Measurements from ENCODE around the gene VIPR2.
"Not testable (repeated sequence)": the region's sequence is repeated elsewhere in the genome, so short reads cannot be mapped to it uniquely, and the experiment has no call there.

Gene VIPR2

DNA sequence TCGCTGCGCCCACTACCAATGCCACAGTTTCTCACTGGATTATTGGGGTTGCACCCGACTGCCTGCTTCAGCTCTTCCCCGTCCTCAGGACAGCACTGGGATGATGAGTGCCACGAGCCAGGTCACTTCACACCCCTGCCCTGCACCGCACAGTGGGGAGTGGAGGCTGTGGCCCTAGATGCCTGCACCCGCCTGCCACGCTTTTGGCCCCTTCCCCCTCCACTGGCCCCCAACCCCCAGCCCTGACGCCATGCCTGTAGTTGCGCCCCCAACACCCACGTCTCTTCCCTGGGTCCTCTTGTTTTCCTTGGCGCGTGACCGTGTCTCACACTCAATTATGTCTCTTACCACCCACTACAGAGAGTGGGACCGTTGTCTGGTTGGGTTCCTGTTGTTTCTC, 134.3 kb downstream of the VIPR2 start:
- DNase-seq (ENCODE audit: low read depth in 2 of 2) = no peak

DNA sequence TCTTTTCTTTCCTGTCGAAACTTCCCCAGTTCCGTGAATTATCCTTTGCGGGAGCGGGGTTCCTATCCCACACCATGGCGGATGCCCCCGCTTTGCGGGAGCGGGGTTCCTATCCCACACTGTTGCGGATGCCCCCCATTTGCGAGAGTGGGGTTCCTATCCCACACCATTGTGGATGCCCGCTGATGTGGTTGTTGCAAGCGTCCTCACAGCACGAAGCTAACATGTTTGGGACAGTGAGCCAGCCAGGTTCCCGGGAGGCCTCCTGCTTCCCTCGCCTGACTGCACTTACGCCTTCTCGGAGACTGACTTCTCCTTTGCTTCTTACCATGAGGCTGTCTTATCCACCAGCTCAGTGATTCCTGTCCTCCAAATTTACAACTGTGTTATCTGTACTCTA, 134.7 kb downstream of the VIPR2 start:
- DNase-seq (ENCODE audit: low read depth in 2 of 2) = no peak

DNA sequence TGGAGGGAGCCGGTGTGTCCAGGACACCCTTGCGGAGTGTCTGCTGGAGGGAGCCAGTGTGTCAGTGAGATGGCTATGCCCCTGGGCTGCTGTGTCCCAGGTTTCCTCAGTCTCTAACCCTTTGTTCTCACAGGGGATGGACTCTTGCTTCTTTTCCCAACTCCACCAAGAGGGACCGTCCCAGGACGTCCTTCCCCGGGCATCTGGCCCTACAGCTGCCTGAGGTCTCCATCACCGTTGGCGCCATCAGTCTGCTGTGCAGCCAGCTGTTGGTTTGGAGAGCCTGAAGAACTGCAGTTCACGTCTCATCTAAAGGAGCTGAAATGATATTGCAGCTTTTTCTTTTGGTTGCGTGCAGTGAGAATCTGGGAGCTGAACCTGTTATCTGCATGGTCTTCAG, 136.2 kb downstream of the VIPR2 start:
- no peak for DNase-seq (ENCODE audit: low read depth in 2 of 2)

DNA sequence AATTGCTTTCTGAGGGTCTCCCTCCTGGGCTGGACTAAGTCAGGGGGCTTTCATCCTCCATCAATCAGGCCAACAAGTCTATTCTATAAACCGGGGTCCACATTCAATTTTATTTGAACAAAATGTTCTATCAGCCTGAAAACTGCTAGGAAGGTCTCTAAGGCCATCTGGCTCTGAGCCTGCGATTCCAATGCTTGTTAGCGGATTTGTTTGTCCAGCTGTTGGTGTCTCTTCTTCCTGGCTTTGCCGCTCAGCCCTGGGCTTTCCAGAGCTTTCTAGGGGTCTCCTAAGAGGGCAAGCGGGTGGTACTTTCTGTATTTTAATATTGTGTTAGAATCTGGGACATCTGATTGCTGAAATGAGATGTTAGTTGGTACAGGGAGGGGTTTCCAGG, 136.7 kb downstream of the VIPR2 start:
- DNase-seq (ENCODE audit: low read depth in 2 of 2) = no peak

DNA sequence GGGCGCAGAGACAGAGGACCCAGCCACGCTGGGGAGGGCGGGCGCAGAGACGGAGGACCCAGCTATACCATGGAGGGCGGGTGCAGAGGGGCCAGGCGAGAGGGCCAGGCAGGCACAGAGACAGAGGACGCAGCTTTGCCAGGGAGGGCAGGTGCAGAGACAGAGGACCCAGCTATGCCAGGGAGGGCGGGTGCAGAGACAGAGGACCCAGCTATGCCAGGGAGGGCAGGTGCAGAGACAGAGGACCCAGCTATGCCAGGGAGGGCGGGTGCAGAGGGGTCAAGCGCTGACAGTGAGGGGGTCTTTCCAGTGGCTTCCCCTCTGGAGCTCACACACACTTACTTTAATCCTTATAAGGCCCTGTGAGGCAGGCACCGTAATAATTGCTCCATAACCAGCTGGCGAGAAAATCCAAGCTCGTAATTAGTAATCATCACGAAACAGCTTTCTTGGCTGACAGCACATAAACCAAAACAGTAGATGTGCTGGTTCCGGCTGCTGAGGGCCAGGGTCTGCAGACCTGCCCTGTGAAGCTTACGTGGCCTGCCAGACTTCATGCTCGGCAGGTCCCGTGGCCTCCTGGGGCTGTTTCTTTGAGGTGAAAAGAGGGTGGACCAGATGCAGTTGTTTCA, 137.2 kb downstream of the VIPR2 start:
- no peak for DNase-seq (ENCODE audit: low read depth in 2 of 2)

DNA sequence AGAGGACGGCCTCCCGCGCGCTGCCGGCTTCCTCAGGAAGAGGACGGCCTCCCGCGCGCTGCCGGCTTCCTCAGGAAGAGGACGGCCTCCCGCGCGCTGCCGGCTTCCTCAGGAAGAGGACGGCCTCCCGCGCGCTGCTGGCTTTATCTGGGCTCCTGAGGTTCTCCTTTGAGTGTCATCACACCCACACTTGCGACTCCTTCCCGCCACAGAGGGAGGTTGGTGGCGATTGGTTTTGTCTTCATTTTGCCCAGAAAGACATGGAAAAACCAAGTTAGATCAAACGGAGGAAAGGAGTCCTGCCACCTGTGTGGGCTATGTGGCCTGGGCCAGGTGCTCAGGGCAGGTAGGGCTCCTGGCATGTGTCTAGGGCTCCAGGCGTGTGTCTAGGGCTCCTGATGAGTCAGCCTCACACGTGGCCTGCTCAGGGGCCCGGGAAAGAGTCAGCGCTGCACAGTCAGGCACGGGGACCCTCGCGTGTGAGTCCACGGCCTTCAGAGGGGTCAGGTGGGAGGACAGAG, 138.0 kb downstream of the VIPR2 start:
- DNase-seq (ENCODE audit: low read depth in 2 of 2) = no peak

DNA sequence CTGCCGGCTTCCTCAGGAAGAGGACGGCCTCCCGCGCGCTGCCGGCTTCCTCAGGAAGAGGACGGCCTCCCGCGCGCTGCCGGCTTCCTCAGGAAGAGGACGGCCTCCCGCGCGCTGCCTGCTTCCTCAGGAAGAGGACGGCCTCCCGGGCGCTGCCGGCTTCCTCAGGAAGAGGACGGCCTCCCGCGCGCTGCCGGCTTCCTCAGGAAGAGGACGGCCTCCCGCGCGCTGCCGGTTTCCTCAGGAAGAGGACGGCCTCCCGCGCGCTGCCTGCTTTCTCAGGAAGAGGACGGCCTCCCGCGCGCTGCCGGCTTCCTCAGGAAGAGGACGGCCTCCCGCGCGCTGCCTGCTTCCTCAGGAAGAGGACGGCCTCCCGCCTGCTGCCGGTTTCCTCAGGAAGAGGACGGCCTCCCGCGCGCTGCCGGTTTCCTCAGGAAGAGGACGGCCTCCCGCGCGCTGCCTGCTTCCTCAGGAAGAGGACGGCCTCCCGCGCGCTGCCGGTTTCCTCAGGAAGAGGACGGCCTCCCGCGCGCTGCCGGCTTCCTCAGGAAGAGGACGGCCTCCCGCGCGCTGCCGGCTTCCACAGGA, 138.6 kb downstream of the VIPR2 start:
- DNase-seq (ENCODE audit: low read depth in 2 of 2) = not testable (repeated sequence)

DNA sequence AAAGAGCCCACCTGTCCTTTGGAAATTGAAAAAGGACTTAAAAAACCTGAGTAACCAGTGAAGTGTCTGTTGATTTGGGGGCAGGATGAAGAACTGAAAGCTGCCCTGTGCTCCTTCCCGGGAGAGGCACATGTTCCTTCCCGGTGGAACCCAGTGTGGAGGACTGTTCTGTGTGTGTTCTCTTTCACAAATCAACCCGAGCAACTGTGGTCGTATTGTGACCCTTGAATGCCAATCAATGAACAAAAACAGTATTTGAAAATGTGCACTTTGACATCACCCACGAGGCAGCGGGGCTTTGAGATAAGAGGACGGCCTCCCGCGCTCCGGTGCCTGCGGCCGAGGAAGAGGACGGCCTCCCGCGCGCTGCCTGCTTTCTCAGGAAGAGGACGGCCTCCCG, 139.0 kb downstream of the VIPR2 start:
- no peak for DNase-seq (ENCODE audit: low read depth in 2 of 2)

DNA sequence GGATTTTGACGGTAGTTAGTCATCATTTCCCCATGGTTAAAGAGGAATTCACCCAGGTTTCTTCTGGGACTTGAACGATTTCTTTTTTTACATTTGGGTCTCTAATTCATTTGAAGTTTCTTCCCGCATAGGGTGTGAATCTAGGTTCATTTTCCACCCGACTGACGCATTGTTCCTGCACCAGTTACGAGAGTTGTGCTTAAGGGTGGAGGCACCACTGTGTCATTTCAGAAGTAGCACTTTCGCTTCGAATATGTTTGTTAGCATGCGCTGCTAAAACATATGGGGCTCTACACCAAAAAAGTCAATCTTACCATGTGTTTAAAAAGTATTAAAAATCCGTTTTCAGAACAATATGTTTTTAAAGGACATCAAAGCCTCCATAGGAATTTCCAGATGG, 140.3 kb downstream of the VIPR2 start:
- no peak for DNase-seq (ENCODE audit: low read depth in 2 of 2)

DNA sequence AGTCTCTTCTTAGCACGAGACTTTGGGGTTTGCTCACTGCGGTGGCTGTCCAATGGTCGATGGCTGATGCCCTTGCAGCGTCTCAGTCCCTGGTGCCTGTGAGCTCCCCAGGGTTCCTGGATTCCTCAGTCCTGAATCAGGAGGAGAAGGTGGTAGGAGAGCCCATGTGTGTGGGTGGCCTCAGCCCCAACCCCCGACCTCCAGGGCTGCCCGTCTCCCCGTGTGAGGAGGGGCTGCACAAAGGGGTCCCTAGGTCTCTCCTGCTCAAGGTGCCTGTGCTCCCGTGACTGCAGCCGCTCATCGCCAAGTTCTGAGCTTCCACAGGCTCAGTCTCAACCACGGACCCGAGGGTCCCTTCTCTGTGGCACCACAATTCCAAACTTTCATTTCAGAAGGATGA, 142.9 kb downstream of the VIPR2 start:
- DNase-seq (ENCODE audit: low read depth in 2 of 2) = no peak

DNA sequence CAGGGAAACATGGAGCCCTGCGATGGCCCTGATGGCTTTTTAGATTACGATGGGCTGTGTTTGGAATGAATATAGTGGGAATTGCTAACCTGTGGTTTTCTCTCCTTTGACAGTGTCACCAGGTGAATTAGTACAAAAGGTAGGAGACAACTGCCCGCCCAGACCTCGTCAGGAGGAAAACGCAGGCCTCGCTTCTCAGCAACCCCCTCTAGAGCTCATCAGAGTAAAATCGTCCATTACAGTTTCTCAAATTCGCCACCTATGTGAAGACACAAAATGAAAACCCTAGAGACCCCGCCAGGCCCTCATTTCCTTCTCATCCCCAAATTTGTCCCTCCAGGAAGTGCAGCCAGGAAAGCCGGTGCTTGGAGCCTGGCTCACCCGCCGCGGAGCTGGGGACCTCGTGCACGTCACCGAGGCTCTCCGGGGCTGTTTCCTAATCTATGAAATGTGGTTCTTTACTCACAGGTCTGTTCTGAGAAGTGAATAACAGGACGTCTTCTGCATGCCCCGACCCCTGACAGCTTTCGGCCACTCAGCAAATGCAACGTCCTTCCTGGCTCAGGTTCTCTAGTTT, 143.7 kb downstream of the VIPR2 start:
- no peak for DNase-seq (ENCODE audit: low read depth in 2 of 2)

DNA sequence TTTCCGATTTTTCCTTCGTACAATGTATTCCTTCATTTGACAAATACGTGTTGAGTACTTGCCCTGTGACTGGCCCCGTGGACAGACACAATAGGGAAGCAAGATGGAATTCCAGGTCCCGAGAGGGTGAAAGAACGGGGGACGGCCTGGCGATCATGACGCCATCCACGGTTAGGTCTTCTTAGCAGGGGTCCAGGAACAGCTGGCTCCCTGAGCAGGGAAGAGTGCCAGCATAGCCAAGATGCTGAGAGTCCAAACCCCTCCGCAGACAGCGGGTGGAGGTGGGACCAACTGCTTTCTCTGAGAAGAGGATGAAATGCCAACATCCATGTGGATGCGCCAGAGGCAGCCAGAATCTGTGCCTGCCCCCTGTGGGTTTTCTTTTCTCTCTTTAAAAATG, 144.6 kb downstream of the VIPR2 start:
- DNase-seq (ENCODE audit: low read depth in 2 of 2) = no peak

DNA sequence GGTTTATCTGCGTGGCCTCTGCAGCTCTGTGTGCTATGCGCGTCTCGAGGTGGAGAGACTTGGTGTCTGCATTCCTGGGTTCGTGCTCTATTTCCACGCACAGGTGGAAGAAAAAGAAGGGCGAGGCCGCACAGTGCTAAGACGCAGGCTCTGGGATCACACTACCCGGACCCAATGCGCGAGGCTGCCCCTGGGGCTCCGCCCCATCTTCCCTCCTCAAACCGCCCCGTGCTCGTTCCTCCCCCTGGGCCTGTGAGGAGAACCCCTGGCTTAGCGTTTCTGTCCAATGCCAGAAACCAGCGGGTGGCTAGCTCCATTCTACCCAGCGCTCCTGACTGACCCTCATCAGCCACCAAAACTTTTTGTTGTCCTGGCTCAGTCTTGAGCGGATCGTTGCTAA, 145.2 kb downstream of the VIPR2 start:
- no peak for DNase-seq (ENCODE audit: low read depth in 2 of 2)

DNA sequence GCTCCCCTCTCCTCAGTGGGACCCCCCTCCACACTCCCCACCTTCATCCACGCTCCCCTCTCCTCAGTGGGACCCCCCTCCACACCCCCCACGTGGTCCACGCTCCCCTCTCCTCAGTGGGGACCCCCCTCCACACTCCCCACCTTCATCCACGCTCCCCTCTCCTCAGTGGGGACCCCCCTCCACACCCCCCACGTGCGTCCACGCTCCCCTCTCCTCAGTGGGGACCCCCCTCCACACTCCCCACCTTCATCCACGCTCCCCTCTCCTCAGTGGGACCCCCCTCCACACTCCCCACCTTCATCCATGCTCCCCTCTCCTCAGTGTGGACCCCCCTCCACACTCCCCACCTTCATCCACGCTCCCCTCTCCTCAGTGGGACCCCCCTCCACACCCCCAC, 146.4 kb downstream of the VIPR2 start:
- DNase-seq (ENCODE audit: low read depth in 2 of 2) = not testable (repeated sequence)

DNA sequence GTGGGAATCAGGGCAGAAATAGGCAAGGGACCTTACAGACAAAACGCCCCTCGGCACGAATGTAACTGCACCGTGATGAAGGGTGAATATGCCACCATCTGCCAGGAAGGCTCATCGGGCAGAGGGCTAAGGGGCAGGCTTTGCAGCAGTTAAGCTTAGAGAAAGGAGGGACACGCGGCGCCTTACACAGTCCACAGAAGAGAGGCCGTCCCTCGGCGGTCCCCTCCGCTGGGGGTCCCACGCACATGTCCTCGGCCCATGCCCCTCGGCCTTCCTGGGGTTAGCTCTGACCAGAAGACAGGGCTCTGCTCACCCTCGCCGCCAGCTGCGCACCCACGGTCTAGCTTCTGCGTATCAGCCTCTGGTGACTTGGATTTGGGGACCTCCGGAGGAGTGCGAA, 147.2 kb downstream of the VIPR2 start:
- no peak for DNase-seq (ENCODE audit: low read depth in 2 of 2)

DNA sequence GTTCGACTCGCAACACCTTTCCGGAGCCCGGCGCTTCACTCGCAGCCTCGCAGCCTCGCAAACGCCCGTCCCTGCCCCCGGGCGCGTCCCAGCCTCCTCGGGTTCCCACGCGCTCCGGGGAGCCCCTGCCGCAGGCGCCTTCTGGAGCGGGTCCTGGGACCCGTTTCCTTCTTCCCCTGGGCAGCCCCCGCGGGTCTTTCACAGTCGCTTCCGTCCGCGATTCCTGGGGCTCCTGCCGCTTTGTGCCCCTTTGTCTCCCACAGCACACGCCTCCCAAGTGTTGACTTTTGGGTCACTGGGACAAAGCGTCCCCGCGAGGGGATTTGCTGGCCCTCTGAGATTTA, 147.6 kb downstream of the VIPR2 start:
- DNase-seq (ENCODE audit: low read depth in 2 of 2) = no peak

DNA sequence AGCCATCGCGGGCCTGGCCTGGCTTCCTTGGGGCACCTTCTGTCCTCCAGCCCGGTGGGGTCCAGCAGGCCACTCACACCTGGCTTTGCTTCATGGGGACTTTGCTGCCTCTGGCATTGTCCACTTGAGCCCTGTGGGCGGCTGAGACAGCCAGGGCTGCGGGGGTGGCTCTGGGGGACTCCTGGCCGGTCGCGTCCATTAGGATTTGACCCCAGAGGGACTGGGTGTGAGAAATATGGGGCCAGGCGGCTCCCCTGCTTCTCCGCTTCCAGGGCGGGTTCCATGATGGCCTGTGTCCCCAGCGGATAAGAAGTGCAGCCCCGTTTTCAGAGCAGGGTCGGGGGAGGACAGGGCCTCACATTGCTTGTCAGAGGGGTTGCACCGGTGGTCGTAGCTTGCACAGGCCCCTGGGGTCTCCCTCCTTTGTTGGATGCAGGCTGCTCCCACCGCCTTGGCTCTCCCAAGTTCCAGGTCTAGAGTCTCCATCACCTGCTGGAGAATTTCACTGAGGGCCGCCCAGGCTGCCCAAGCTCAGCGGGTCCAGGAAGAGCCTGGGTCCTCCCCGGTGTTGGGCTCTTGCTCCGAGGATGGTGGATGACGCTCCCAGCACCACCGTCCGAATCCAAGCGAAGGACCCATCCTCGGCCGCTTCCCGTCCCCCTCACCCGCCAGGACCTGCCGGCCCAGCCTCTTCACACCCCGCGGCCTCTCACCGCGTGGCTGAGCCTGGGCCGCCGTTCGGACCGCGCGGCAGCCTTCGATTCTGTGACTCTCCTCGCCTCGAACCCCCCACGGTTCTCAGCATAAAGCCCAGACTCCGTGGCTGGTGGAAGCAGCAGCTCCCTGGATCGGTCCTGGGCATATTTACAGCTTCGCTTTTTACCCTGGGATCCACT, 148.2 kb downstream of the VIPR2 start:
- DNase-seq (ENCODE audit: low read depth in 2 of 2) = no peak

DNA sequence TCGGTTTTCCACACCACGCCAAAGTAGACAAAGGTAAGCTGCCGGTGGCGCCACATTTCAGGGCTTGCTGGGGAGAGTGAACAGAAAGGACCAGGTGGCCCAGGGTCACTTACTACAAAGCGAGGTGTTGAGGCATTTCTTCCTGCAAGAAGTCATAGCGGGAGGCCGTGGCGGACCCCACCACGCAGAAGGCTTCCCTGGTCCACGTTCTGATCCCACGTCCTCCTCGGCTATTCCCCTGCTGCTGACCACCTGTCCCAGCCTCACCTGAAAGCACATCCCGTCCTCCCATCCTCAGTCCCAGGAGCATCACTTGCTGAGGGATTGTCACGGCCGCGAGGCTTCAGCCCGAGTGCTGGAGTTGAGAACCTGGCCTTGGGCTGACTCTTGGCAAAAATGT, 149.2 kb downstream of the VIPR2 start:
- DNase-seq (ENCODE audit: low read depth in 2 of 2) = no peak

DNA sequence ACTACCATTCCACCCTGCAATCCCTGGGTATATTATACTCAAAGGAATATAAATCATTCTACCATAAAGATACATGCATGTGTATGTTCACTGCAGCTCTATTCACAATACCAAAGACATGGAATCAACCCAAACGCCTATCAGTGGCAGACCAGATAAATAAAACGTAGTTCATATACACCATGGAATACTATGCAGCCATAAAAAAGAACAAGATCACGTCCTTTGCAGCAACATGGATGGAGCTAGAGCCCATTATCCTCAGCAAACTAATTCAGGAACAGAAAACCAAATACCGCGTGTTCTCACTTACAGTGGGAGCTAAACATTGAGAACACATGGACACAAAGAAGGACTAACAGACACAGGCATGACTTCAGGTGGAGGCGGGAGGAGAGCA, 150.0 kb downstream of the VIPR2 start:
- DNase-seq (ENCODE audit: low read depth in 2 of 2) = no peak

DNA sequence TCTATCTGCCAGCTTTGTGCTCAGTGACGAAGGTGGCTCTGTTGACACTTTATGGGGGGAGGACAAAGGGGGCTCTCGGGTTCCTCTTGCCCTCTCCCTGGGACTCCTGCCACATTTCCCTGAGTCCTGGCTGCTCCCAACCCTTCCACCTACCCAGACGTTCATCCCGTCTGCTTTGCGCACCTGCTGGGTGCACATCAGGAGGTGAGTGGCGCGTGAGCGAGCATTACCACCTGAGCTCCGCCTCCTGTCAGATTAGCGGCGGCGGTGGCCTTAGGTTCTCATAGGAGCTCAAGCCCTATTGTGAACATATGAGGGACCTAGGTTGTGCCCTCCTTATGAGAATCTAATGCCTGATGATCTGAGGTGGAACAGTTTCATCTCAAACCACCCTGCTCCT, 151.1 kb downstream of the VIPR2 start:
- no peak for DNase-seq (ENCODE audit: low read depth in 2 of 2)

DNA sequence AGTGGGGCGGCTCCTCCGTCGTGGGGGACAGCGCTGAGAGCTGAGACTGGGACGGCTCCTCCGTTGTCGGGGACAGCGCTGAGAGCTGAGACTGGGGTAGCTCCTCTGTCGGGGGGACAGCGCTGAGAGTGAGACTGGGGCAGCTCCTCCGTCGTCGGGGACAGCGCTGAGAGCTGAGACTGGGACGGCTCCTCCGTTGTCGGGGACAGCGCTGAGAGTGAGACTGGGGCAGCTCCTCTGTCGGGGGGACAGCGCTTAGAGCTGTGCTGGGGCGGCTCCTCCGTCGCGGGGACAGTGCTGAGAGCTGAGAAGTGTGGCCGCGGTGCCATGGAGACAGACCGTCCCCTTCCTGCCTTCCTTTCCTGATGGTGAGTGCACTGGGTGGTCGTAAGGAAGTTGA, 151.9 kb downstream of the VIPR2 start:
- DNase-seq (ENCODE audit: low read depth in 2 of 2) = no peak

DNA sequence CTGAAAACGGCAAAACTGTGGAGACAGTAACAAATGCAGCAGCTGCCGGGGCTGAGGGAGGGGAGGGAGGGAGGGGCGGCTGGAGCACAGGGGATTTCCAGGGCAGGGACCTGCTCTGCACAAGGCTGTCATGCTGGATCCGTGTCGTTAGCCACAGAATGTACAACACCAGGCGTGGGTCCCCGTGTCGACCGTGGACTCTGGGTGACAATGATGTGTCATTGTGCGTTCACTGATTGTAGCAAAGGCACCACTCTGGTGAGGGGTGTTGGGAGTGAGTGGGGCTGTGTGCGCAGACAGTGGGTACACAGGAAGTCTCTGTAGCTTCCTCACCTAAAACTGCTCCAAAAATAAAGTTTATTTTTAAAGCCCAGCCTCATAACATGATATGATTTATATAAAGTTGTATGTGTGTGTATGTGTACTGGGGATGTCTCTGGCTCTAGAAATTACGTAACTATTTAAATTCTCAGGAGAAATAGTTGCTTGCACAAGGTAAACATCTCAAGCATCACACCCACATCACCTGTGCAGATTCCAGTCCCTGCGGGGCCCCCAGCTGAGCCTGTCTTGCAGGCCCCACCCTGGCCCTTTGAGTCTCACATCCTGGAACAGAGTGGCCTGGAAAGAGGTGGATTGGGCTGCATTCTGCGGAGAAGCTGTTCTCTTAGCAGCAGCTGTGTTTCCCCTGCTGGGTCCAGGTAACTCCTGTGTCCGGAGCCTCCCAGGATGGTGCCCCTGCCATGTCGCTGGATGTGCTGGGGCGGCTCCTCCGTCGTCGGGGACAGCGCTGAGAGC, 152.6 kb downstream of the VIPR2 start:
- no peak for DNase-seq (ENCODE audit: low read depth in 2 of 2)

Data from fibroblast of skin of left quadriceps (primary cell).